Endothelial cell of umbilical vein (primary cell): Measurements from ENCODE around the gene RABL6. TPM values are rescaled to one million over a fixed set of nuclear protein-coding genes. Genes with fewer than 3 reads are reported as not detected.

ENCODE experiments used
- BruUV-seq: library from RNA; stranded (reverse); fragments of 400-500 nt; replicated peaks from 2 replicates; lab custom pipeline; 2021; lab: Mats Ljungman, UMichigan
- CTCF ChIA-PET: fragments of 300-600, 350-600 bp; sonication (Branson Sonifier 250); formaldehyde crosslinking; loops from one replicate; lab custom pipeline; 2021; ENCODE audit warnings: antibody characterized with exemption, inconsistent platforms; lab: Charles Lee
- POLR2A ChIA-PET: fragments of 300-600, 350-600 bp; sonication (Branson Sonifier 250); formaldehyde crosslinking; loops from one replicate; lab custom pipeline; 2021; ENCODE audit warnings: antibody characterized with exemption, inconsistent platforms; lab: Charles Lee
- DNase-seq: peaks from one replicate; pipeline ENCODE4 v3.0.0-alpha.2; 2011; ENCODE audit warnings: low read depth, low spot score
- FAIRE-seq: peaks from 2 replicates; lab custom pipeline; 2011; peaks lifted over from hg19 to GRCh38; lab: Jason Lieb, UNC
- H2AFZ ChIP-seq: 2 replicates; pipeline ENCODE4 v1.6.0; 2012; ENCODE audit warnings: low read depth, low read length, control low read depth, inconsistent platforms
- H3K27ac ChIP-seq: 2 replicates; pipeline ENCODE4 v1.5.1; 2011; ENCODE audit warnings: low read depth, mild to moderate bottlenecking, control low read depth, low read length, moderate library complexity; ENCODE audit not compliant: insufficient read depth
- H3K27me3 ChIP-seq, 2 experiments: 2 replicates each; pipeline versions ENCODE4 v1.6.0 to v1.6.1; 2011; ENCODE audit warnings: low read length in 2 of 2, mixed read lengths in 1 of 2; ENCODE audit not compliant: control insufficient read depth in 2 of 2, insufficient read depth in 2 of 2
- H3K36me3 ChIP-seq, 2 experiments: 2 replicates in 1 of 2; 3 replicates in 1 of 2; pipeline ENCODE4 v1.5.1; 2011; ENCODE audit warnings: low read length in 2 of 2, mild to moderate bottlenecking in 1 of 2, moderate library complexity in 1 of 2; ENCODE audit not compliant: control insufficient read depth in 2 of 2, insufficient read depth in 2 of 2; ENCODE audit errors: extremely low read depth in 1 of 2
- H3K4me1 ChIP-seq: 3 replicates; pipeline ENCODE4 v1.5.1; 2011; ENCODE audit warnings: mild to moderate bottlenecking, low read length; ENCODE audit not compliant: control insufficient read depth, insufficient read depth; ENCODE audit errors: extremely low read depth
- H3K4me2 ChIP-seq: 2 replicates; pipeline ENCODE4 v1.6.1; 2011; ENCODE audit warnings: low read length, control low read depth, mixed read lengths; ENCODE audit not compliant: insufficient read depth
- H3K4me3 ChIP-seq, 3 experiments: fragments of 200-600 bp in 1 of 3; sonication (generic), shearing (Covaris generic) in 1 of 3; replicated peaks in 1 of 3; 2 replicates each; pipeline ENCODE4 v1.5.1; 2011 to 2016; ENCODE audit warnings: control low read depth in 3 of 3, low read length in 3 of 3, mild to moderate bottlenecking in 2 of 3, inconsistent platforms in 1 of 3, low read depth in 1 of 3, moderate library complexity in 1 of 3; ENCODE audit not compliant: insufficient read depth in 1 of 3
- H3K79me2 ChIP-seq: 2 replicates; pipeline ENCODE4 v1.6.0; 2012; ENCODE audit warnings: low read length, inconsistent platforms; ENCODE audit not compliant: control insufficient read depth, insufficient read depth
- H3K9ac ChIP-seq: replicated peaks from 2 replicates; pipeline ENCODE3; 2011; ENCODE audit warnings: low read length, control low read depth; ENCODE audit not compliant: insufficient read depth; ENCODE audit errors: extremely low read depth
- H3K9me1 ChIP-seq: replicated peaks from 3 replicates; pipeline ENCODE4 v1.6.0; 2011; ENCODE audit warnings: mild to moderate bottlenecking, low read length; ENCODE audit not compliant: control insufficient read depth, insufficient read depth; ENCODE audit errors: extremely low read depth
- H3K9me3 ChIP-seq: replicated peaks from 2 replicates; pipeline ENCODE4 v1.5.1; 2012; ENCODE audit warnings: low read length, inconsistent platforms; ENCODE audit not compliant: control insufficient read depth, insufficient read depth
- H4K20me1 ChIP-seq: replicated peaks from 2 replicates; pipeline ENCODE3; 2011; ENCODE audit warnings: mild to moderate bottlenecking, low read length; ENCODE audit not compliant: control insufficient read depth, insufficient read depth; ENCODE audit errors: extremely low read depth
- CTCF ChIP-seq, 2 donors: IDR thresholded peaks; 1 replicate in 1 of 2; 2 replicates in 1 of 2; pipeline ENCODE4 v1.5.1; 2011; ENCODE audit warnings: low read length in 2 of 2, mild to moderate bottlenecking in 2 of 2, moderate library complexity in 2 of 2, control low read depth in 1 of 2, inconsistent platforms in 1 of 2, low read depth in 1 of 2; ENCODE audit not compliant: insufficient read depth in 1 of 2; ENCODE audit errors: extremely low read depth in 1 of 2
- EZH2 ChIP-seq: IDR thresholded peaks from 2 replicates; pipeline ENCODE4 v1.6.1; 2012; ENCODE audit warnings: borderline replicate concordance, low read depth, mild to moderate bottlenecking, moderate library complexity, low read length, inconsistent platforms; ENCODE audit not compliant: severe bottlenecking
- FOS ChIP-seq: IDR thresholded peaks from 2 replicates; pipeline ENCODE4 v1.6.1; 2011; ENCODE audit warnings: mild to moderate bottlenecking, low read length, moderate library complexity, borderline replicate concordance; ENCODE audit not compliant: insufficient read depth
- GATA2 ChIP-seq: IDR thresholded peaks from 2 replicates; pipeline ENCODE4 v1.7.0; 2011; ENCODE audit warnings: low read depth, mild to moderate bottlenecking, moderate library complexity, mixed read lengths, low read length; ENCODE audit not compliant: insufficient read length, insufficient read depth
- JUN ChIP-seq: IDR thresholded peaks from 2 replicates; pipeline ENCODE4 v1.6.1; 2011; ENCODE audit warnings: borderline replicate concordance, low read depth; ENCODE audit not compliant: insufficient read length, insufficient read depth
- MAX ChIP-seq: IDR thresholded peaks from 2 replicates; pipeline ENCODE4 v1.6.1; 2011; ENCODE audit not compliant: insufficient read depth, insufficient read length
- MYC ChIP-seq: IDR thresholded peaks from one replicate; pipeline ENCODE4 v1.6.1; 2011; ENCODE audit warnings: mild to moderate bottlenecking, low read depth, low read length
- POLR2A ChIP-seq: IDR thresholded peaks from 2 replicates; pipeline ENCODE4 v1.6.1; 2012; ENCODE audit warnings: low read depth, mild to moderate bottlenecking, control low read depth, low read length
- POLR2AphosphoS5 ChIP-seq: IDR thresholded peaks from 2 replicates; pipeline ENCODE4 v1.6.1; 2012; ENCODE audit warnings: low read depth, mild to moderate bottlenecking, control low read depth, low read length, moderate library complexity; ENCODE audit not compliant: insufficient read depth
- dilution Hi-C: fragments of 300-500 bp; cut with MboI; formaldehyde crosslinking; loops from one replicate; pipeline ENCODE4 v1.15.0; 2019; ENCODE audit warnings: low sequenced_read_pairs; ENCODE audit not compliant: extremely low pct_ligation_motif_present
- intact Hi-C: fragments of 100-400 bp; cut with micrococcal nuclease; formaldehyde crosslinking; loops from one replicate; pipeline ENCODE4 v1.10.0; 2022
- polyA plus RNA-seq, 4 experiments: library from polyadenylated mRNA; depleted of rRNA in 3 of 4; stranded (reverse) in 3 of 4; unstranded in 1 of 4; fragments of >200 nt; gene quantifications; 2 replicates each; pipeline versions ENCODE4 v1.2.1 to v1.2.3, GENCODE V29; 2011 to 2012; ENCODE audit warnings: missing spikeins in 1 of 4
- total RNA-seq: library from RNA; stranded (reverse); gene quantifications from 2 replicates; pipeline ENCODE4 v1.2.3, GENCODE V29; 2021

Gene RABL6
- total and polyA plus RNA-seq, 2 donors (not counting 3 experiments of a cell fraction or from before 2014, with no cell fraction given), result 60.8 to 112 TPM

- DNase-seq (no peak), FAIRE-seq (no peak)
- TF ChIP-seq MYC (no peak), MAX (no peak), FOS (no peak), POLR2A (no peak)
- intact Hi-C loops, result no loop called here
- no peaks in the 10 kb centered on the region for H3K4me1 ChIP-seq
- dilution Hi-C loops, result no loop called here
- no peaks in the 10 kb centered on the region for H3K9me3 ChIP-seq
- H3K4me2 ChIP-seq, result no peak overlapping the region
- ChIA-PET CTCF (interaction anchor here (1.5 kb wide), 1 partner anchor 230 kb away, joined by 5 read pairs; no protein-coding TSS in a partner anchor), POLR2A (no interaction called here)
- H3K27me3 ChIP-seq, result peaks cover 29 to 32% of the 10 kb centered on the region in 2 experiments
- no peaks in the 10 kb centered on the region for H3K36me3 ChIP-seq
- no peak overlapping the region for H3K9ac ChIP-seq
- H2AFZ ChIP-seq, result no peak overlapping the region
- no TSS peak for BruUV-seq
- no peak overlapping the region for H3K27ac ChIP-seq
- no peaks in the 10 kb centered on the region for H3K9me1 ChIP-seq
- no peaks in the 10 kb centered on the region for H3K79me2 ChIP-seq
- H3K4me3 ChIP-seq, result no peak overlapping the region
- no peaks in the 10 kb centered on the region for H4K20me1 ChIP-seq
Measured at GRCh38 chr9:136799079-136799853, 8.5 kb upstream of the RABL6 start.

GRCh38 chr9:136799854-136800657, 7.7 kb upstream of the RABL6 start:
- ChIA-PET CTCF (interaction anchor here (0.9 to 2.0 kb wide), 7 partner anchors 7 to 229 kb away, joined by 3 to 8 read pairs (median 5); partner anchors contain the start of gene AJM1), POLR2A (interaction anchor here (1.1 kb wide), 1 partner anchor 10 kb away, joined by 3 read pairs; no protein-coding TSS in a partner anchor)
- no peak for FAIRE-seq
- no peaks in the 10 kb centered on the region for H3K4me1 ChIP-seq
- peak overlapping the region; percentile 13 to 24 (median 13) for H3K4me3 ChIP-seq
- intact Hi-C loops (no loop called here), dilution Hi-C loops (loop anchor here (25.0 kb wide), 1 partner anchor 137 kb away; the partner anchor contains the start of genes C8G and FBXW5)
- no peak overlapping the region for H2AFZ ChIP-seq
- DNase-seq, result peak; percentile 60
- no peak overlapping the region for H3K27ac ChIP-seq
- no peak overlapping the region for H3K9ac ChIP-seq
- BruUV-seq, result no TSS peak
- H3K9me1 ChIP-seq, result no peaks in the 10 kb centered on the region
- peaks cover 29 to 32% of the 10 kb centered on the region in 2 experiments for H3K27me3 ChIP-seq
- H4K20me1 ChIP-seq, result no peaks in the 10 kb centered on the region
- TF ChIP-seq GATA2, result no peak
- no peak for TF ChIP-seq CTCF (IDR thresholded peaks at IDR 0.05; ENCODE audit: extremely low read depth in 1 of 2, insufficient read depth in 1 of 2, low read depth in 1 of 2, low read length in 2 of 2)
- TF ChIP-seq POLR2AphosphoS5, result no peak
- no peak for TF ChIP-seq MYC
- TF ChIP-seq POLR2A, result no peak
- no peak for TF ChIP-seq JUN
- TF ChIP-seq FOS, result no peak
- no peak for TF ChIP-seq MAX
- TF ChIP-seq EZH2, result no peak
- no peaks in the 10 kb centered on the region for H3K9me3 ChIP-seq
- H3K79me2 ChIP-seq, result no peaks in the 10 kb centered on the region
- no peaks in the 10 kb centered on the region for H3K36me3 ChIP-seq
- peak overlapping the region; percentile 13 for H3K4me2 ChIP-seq
